ENCODE results near the gene PJA2.

Gene PJA2

DNA sequence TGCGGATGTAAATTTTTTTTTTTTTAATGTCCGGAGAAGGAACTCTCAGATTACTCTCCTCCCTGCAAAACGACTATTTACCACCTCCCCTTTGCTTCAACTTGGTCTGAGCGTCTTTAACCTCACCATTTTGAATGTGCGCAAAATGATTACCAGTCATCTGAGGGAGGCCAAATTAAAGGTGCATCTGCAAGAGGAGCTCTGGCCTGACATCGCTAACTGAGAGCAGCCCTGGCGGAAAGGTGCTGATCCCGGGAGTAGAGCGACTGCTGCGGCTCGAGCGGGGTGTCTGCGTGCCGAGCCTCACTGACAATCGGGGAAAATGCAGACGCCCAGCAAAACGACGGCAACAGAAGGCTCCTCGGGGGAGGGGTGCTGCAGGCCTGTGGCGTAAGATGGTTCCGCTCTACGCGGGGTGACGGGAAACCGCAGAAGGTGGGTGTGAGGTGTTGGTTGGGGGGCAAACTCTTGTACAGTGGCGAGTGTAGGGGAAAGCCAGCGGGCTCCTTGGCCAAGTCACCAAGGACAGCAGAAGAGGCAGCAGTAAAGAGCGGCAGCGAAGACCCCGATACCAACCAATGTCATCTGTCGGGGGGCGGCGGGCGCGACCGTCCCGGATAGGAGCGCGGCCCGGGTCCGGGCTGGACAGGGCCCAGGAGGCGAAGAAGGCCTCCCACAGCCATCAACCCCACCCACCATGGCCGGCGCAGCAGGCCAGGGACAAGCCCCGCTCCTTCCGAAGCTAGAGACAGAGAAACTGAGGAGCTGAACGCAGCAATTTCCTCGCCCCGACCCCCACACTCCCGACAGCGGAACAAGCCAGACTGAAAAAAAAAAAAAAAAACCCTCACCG is 557 bp downstream of the PJA2 start:
- TF ChIP-seq, protein P1, sequence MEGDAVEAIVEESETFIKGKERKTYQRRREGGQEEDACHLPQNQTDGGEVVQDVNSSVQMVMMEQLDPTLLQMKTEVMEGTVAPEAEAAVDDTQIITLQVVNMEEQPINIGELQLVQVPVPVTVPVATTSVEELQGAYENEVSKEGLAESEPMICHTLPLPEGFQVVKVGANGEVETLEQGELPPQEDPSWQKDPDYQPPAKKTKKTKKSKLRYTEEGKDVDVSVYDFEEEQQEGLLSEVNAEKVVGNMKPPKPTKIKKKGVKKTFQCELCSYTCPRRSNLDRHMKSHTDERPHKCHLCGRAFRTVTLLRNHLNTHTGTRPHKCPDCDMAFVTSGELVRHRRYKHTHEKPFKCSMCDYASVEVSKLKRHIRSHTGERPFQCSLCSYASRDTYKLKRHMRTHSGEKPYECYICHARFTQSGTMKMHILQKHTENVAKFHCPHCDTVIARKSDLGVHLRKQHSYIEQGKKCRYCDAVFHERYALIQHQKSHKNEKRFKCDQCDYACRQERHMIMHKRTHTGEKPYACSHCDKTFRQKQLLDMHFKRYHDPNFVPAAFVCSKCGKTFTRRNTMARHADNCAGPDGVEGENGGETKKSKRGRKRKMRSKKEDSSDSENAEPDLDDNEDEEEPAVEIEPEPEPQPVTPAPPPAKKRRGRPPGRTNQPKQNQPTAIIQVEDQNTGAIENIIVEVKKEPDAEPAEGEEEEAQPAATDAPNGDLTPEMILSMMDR (IDR thresholded peaks at IDR 0.05; ENCODE audit: low read depth, low read length) = no peak
- peak; percentile 44 for DNase-seq (ENCODE audit: extremely low read depth, low read depth)

DNA sequence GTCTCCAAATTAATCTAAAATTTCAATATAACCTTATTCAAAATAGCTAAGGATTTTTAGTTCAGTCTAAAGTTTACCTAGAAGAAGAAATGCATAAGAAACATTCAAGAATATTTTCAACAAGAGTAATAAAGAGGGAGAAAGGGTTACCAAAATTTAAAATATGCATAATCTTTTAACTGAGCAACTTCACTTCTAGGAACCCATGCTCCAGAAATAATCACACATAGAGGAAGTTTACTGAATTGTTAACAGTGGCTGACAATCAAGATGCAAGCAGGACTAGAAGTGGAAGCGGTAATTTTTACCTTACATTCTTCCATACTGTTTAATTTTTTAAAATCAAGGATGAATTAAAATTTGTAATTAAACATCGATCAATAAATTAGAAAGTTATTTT is 1.9 kb downstream of the PJA2 start:
- TF ChIP-seq, protein P1 (IDR thresholded peaks at IDR 0.05; ENCODE audit: low read depth, low read length) = no peak
- DNase-seq (ENCODE audit: extremely low read depth, low read depth) = no peak

DNA sequence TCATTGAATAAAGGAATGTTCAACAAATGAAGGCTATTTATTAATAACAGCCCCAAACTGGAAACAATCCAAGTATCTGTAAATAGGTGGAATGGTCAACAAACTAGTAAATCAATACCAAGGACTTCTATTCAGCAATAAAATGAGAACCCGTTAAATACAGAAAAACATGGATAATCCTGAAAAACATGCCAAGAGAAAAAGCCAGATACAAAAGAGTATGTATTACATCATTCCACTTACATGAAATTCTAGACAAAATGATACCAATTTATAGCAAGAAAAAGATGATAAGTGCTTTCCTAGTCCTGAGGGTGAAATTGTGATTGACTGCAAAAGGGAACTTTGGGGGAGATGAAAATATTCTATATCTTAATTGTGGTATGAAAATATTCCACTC is 3.1 kb downstream of the PJA2 start:
- TF ChIP-seq, protein P1 (IDR thresholded peaks at IDR 0.05; ENCODE audit: low read depth, low read length) = no peak
- DNase-seq (ENCODE audit: extremely low read depth, low read depth) = no peak

DNA sequence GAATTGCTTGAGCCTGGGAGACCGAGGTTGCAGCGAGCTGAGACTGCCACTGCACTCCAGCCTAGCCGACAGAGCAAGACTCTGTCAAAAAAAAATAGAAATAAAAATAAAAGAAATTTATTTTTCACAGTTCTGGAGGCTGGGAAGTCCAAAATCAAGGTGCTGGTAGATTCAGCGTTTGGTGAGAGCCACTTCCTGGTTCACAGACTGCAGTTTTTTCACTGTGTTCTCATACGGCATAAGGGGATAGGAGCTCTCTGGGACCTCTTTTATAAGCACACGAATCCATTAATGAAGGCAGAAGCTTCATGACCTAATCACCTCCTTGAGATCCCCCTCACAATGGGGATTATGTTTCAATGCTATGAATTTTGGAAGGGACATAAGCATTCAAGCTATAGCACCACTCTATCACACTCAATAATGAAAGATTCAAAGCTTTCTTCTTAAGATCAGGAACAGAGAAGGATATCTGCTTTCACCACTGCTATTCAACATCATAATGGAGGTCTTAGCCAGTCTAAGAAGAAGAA is 5.3 kb downstream of the PJA2 start:
- no peak for DNase-seq (ENCODE audit: extremely low read depth, low read depth)
- TF ChIP-seq, protein P1 (IDR thresholded peaks at IDR 0.05; ENCODE audit: low read depth, low read length) = no peak

DNA sequence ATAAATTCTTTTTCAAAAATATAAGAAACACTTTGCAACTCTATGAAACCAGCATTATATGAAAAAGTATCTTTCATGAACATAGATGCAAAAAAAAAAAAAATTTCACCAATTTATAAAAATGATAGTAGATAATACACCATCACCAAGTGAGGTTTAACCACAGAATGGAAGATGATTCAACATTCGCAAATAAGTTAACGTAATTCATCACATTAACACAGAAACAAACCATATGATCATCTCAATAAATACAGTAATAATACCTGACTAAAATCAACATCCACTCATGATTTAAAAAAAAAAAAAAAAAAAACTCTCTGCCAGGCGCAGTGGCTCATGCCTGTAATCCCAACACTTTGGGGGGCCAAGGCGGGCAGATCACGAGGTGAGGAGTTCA is 6.3 kb downstream of the PJA2 start:
- DNase-seq (ENCODE audit: extremely low read depth, low read depth) = no peak
- TF ChIP-seq, protein P1 (IDR thresholded peaks at IDR 0.05; ENCODE audit: low read depth, low read length) = no peak

DNA sequence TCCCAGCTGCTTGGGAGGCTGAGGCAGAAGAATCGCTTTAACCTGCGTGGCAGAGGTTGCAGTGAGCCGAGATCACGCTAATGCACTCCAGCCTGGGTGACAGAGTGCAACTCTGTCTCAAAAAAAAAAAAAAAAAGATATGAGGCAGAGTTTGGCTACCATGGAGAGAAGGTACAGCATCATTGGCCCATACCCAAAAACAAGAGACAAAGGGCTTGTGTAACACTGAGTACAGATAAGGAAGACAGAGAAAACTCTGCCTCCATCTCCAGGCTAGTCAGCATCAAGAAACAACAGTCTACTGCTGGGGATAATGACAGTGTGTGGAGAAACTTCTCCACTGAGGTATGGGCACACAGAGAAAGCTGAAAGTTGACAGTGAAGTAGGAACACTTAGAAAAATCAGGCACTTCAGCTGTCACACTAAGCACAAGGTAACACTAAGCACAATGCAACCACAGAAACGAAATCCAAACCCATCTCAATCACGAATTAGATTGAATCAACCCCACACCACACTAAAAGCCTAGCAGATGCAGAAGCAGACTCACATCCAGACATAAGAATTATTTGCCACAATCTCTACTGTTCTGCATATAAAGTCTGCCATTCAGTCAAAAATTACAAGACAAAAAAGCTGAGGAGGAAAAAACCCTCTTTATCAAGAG is 10.5 kb downstream of the PJA2 start:
- DNase-seq (ENCODE audit: extremely low read depth, low read depth) = no peak
- TF ChIP-seq, protein P1 (IDR thresholded peaks at IDR 0.05; ENCODE audit: low read depth, low read length) = no peak

DNA sequence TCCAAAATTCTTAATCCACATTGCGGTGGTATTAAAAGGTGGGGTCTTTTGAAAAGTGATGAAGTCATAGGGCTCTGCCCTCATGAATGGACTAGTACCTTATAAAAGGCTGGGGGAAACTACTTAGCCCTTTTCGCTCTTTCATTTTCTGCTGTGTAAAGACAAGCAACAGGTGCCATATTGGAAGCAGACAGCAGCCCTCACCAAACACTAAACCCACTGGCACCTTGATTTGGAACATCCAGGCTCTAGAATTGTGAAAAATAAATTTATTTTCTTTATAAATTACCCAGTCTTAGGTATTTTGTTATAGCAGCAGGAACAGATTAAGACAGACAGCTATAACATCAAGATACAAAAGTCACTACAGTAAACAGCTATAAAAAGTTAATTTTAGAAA is 12.8 kb downstream of the PJA2 start:
- TF ChIP-seq, protein P1 (IDR thresholded peaks at IDR 0.05; ENCODE audit: low read depth, low read length) = no peak

More for the DNA sequence above, 12.8 kb downstream of the PJA2 start:
- no peak for DNase-seq (ENCODE audit: extremely low read depth, low read depth)
